ENCODE measurements around the gene TFF3.

Gene TFF3

DNA sequence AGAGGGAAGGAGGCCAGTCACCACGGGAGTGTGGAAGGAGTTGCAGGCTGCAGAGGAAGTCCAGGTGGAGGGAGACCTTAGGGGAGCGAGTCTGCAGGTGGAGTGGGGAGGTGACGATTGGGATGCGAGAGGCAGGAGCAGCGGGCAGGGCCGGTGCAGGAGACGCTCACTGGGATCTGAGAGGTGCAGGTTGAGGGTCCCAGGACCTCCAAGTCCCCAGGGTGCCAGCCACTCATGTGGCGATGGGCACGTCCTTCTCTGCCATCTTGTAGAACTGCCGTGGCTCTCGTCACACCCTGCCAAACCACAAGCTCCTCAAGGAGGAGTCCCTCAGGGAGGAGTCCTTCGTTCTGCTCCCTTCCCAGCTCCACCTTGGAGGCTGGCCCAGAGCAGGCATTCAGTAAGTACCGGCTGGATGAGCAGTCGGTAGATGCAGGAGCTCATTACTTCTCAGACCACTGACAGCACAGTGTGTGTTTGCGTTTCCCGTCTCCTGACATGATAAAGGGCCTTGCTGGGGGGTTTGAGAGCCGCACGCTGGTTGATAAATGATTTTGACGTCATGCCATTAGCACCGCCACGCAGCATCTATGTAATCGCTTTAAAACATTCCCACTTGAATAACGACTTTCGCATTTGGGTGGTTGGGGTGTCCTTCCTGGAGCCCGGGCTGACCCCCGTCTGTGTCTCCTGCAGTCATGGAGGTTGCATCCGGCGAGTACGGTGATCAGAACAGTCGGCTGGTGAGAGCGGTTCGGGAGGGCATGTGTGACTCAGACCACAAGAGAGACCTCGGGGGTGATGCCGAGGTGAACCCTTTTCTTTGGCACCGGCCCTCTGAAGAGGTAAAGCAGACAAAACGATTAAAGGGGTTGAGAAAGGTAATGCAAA is 27.8 kb downstream of the TFF3 start:
- no peak for DNase-seq

DNA sequence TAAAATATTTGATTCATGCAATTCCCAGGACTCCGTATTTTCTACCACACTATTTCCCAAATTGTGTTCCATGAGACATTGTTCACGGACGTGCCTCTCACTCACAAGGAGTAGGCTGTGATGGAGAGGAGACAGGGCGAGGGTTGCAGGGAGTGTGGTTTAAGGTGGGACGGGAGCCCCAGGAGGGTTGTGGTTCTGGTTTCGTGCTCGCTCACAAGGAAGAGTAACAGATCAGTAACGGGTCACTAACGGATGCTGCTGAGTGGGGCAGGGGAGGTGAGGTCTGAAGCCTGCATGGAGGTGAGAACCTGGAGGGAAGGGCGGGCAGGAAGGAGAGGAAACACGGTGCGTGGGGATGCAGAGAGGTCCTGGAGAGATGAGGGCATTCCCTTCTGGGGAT is 28.8 kb downstream of the TFF3 start:
- DNase-seq = no peak

DNA sequence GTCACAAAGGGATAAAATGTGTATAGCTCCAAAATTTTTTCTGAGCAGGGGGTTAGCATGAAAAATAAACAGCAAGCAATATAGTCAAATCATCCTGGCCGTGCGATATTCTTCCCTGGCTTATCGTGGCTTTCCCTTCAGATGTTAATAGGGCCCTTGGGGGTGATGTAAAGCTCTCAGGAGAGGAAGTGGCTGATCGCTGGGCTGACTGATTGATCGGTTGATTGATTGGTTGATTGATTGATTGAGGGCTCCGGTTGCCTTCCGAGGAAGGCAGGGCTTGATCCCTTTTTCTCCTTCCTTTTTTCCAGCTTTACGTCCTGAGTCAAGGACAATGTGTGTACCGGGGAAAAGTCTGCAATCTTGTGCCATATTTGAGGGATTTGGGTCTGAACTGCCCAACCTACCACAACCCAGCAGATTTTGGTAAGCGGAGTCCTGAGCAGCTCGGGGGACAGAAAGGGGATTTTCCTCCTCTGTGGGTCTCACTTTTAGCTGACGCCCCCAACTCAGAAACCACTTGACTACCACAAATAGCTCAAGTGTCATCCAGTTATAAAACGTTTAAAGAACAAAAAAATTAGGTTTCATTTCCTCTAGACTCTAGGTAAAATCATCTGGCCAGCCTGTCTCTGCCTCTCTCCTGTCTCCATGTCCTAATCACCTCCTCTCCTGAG is 29.5 kb downstream of the TFF3 start:
- DNase-seq = no peak

DNA sequence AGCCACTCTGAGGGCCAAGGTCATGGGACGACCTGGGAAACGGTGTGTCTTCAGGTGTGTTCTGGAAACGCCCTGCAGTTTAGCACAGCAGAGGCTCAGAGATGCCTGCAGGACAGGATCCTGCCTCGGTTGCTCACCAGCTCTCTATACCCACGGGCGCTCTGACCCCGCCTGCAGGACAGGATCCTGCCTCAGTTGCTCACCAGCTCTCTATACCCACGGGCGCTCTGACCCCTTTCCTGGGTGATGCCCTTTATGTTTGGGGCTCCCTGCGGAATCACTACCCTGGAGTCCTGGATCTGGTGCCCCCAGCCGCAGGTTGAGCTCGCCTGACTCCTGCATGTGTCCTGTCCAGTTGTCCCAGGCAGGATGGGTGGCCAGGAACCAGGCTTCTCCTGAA is 32.5 kb downstream of the TFF3 start:
- DNase-seq = no peak

DNA sequence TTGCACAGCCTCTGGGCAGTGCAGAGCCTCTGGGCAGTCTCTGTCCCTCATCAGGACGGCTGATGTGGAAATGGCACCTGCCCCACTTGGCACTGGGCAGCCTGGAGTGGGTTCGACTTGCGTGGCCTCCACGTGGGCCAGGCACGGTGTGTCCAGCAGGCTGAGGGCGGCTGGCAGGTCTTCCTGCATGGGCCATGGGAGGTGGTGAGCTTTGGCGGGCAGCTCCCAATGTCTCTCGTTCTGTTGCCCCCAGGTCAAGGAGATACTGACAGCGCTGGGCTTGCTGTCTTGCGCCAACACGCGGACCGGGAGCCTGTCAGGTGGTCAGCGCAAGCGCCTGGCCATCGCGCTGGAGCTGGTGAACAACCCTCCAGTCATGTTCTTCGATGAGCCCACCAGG is 33.2 kb downstream of the TFF3 start:
- DNase-seq = no peak

DNA sequence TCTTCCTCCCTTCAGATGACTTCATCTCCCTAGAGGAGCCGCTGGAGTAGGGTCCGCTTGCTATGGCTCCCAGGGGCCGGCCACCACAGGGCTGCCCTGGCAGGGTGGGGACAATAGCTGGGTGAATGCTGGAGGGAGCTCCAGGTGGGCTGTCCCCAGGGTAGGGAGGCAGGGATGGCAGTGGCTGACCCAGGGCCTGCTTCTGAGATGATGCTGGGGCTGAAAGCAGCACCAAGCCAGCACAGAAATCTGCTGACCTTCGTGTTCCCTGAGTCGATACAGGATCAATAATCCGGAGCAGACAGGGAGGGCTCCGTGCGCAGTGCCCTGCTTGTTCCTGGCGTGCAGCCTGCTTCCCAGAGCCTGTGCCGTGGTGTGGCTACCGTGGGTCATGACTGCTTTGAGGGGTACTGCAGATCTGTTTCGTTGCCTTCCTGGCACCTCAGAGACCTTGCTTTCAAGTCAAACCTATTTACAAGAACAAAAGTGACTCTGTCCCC is 34.0 kb downstream of the TFF3 start:
- DNase-seq = no peak

DNA sequence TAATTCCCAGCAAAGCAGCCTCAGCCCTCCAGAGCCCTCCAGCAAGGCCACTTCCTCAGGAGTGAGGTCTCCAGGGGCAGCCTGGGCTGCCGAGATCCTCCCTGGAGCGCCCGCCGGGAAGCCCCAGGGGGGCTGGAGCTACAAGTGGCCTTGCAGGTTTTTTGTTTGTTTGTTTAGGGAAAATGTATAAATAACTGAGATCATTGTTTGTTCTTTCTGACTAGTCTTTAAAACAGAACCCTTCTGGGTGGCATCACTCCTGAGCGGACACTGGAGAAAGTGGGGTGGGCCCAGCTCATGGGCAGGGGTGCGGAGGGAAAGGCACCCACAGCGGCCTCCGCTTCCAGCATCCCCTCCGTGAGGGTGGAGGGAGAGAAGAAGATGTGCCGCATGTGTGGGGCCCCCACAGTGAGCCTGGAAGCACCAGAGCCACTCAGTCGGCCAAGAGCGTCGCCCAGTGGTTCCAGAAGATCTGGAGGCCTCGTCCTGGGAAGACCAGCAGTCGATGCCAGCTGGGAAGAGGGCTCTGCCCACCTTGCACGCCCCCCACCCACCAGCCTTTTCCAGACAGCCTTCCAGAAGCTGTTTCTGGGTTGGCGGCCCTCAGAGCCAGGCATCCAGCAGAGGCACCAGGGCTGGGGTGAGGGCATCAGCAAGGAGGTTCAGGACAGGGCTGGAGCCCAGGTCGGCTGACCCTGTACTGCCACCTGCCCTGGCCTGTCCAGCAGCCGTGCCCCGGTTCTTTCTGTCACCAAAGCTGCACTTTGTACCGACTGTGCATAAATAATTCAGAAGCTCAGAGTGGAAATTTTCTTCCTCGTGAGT is 34.6 kb downstream of the TFF3 start:
- DNase-seq = no peak

DNA sequence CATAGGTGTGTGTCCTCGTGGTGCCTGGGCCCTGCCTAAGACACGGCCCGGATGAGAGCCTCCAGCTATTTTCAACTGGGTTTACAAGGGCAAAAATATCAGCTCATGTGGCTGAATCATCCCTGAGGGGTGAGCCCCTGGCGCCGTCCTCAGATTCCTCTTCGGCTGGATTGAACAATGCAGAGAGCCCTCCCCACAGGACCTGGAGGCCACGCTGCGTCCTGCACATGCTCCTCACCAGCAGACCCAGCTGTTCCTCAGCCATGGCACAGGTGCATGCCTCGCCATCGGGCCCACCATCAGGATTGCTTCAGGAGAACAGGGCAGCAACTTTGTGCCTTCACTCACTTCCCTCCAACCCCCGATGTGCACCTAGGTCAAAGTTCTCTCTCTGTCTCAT is 35.3 kb downstream of the TFF3 start:
- DNase-seq = no peak

DNA sequence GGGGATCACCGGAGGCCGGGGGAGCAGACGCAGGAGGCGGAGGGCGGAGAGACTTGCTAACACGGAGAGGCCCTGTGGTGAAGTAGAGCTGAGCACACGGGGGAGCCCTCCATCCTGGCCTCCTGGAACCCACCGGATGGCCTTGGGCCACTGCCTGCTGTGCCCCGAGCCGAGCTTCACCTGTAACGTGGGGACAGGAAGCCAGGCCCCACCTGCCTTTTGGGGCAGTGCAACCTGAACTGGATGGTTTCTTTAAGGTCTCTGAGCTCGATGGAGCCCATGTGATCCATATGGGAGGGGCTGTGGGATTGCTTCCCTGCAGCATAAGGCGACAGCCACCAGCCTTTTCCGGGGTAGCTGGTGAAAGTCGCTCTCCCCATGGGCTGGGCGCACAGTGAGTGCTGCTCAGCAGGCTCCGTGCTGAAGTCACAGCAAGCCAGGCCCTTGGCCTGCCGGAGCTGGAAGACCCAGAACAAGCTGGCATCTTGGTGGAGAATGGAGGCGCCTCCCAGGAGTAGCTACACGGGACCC is 35.8 kb downstream of the TFF3 start:
- no peak for DNase-seq

DNA sequence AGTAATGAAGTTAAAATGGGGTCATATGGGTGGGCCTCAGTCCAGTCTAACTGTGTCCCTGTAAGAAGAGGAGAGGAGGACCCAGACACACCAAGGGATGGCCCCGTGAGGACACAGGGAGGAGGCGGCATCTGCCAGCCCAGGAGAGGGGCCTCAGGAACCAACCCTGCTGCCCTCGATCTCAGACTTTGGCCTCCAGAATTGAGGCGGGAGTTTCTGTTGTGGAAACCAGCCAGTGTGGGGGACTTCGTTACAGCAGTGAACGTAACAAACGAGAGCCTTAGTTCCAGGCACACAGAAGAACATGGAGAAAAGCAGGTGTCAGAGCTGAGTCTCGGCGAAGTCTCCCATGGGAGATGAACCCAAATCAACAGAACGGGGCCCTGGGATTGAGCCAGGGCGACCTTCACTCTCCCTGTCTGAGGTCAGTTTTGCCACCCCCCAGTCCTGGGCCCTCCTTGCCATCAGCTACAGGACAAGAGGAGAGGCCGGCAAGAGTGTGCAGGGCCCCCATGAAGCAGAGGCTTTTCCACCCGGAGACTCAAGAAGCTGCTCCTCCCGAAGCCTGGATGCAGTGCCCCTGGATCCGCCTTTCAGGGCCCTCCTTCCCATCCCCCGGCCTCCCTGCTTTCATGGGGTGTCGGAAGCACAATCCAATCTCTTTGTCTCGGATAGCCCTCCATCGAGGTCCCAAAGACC is 36.6 kb downstream of the TFF3 start:
- DNase-seq = no peak

DNA sequence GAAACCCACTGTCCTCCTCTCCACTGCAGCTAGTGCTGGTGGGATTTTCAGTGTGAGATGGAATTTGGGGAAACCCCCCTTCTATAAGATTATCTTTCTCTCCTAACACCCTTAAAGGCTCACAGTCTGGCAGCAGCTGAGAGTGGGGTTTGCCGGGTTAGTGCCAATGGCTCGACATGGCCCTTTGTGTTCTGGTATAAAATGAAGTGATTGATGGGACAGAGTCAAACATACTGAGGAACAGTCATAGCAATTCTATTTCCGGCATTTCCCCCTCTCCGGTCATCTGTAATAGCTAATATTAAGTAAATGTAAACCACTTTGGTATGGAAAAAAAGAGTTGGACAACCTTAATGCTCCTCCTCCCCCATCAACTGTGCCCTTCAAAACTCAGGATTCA is 37.6 kb downstream of the TFF3 start:
- DNase-seq = no peak

DNA sequence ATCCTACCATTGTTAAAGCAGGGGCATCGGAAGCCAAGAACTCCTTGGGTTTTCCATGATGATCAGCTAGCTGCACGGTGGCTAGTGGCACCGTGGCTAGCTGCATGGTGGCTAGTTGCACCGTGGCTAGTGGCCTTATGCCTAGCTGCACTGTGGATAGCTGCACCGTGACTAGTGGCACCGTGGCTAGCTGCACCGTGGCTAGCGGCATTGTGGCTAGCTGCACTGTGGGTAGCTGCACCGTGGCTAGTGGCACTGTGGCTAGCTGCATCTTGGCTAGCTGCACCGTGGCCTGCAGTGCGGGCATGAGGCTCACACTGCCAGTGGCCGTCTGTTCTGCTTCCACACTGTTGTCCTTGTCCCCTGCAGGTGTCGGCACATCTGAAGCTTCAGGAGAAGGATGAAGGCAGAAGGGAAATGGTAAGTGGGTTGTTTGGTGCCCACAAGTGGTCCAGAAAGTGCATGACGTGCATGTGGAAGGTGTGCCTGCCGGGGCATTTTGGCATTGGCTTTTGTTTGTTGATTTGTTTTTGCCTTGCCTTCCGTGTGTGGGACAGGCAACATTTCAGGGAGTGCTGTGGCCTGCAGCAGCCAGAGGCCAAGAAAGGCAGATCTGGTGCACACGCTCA is 38.6 kb downstream of the TFF3 start:
- DNase-seq = no peak

DNA sequence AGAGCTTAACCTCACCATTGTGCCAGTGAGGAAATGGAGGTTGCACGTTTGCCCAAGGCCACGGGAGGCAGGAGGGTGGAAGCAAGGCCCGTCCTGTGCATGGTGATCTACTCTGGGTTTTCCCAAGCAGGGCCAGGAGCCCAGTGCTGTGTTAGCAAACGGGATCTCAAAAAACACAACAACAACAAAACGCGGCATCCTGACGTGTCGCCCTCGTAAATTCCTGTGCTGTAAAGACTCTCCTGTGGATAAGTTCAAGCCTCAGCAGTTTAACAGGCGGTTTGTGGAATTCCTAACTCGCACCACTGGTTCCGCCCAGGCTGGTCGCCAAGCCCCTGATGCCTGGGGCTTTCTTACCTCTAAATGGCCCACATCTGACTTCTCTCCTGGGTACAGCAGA is 39.1 kb downstream of the TFF3 start:
- DNase-seq = no peak

DNA sequence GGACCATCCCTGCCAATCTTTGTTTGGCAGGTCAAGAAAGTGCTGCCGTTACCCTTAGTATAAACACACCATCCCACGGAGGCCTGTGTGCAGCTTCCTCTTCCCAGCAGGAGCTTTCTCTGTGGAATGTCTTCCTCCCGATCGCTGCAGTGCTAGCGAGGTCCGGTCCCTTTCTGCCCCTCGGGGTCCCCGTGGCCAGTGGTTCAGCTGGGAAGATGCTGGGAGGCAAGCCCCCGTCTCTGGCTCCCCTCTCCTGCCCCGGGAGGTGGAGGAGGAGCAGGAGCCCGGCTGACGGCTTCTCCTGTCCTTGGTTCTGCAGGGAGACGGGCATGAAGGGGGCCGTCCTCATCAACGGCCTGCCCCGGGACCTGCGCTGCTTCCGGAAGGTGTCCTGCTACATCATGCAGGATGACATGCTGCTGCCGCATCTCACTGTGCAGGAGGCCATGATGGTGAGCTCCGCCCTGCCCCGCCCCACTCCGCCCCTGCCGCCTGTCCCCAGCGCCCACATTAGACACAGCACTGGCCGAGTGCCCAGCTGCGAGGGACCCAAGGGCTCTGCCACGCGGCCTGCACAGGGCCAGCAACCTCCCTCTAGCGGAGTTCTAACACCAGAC is 42.1 kb downstream of the TFF3 start:
- DNase-seq = no peak

DNA sequence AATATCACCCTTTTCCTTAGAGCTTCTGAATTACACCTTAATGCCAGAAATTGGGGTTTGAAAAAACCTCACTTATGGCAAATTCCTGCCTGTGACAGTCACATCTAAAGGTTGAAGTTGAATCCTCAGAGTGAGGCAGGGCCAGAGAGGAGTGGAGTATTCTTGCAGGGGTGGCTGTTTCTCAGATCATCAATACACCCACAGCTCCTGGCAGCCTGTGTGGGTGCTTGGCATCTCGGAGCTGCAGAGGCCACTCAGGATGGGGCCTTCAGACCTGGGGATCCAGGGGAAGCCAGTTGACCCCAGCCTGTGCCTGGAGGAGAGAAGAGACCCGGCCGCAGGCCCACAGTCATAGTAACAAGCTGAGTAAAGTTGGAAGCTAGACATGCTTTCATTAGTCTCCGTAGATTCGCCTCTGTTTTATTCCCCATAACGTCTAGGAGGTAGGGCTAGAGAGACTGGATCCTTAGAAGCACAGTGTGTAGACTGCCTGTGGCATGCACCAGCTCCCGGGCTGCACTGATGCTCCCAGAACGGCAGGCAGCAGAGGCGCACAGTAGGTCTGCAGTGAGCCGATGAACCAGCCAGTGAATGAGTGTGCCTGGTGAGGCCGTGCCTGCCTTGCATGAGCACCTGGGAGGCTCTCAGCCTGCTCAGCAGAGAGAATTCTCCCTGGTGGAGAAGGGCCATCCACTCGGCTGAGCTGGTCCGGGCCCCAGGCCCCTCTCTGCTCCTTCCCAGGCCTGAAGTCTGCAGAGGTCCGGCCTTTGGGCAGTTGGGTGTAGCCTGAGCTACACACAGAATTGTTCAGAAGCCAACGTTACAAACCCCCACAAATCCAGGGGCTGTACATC is 42.9 kb downstream of the TFF3 start:
- DNase-seq = no peak

DNA sequence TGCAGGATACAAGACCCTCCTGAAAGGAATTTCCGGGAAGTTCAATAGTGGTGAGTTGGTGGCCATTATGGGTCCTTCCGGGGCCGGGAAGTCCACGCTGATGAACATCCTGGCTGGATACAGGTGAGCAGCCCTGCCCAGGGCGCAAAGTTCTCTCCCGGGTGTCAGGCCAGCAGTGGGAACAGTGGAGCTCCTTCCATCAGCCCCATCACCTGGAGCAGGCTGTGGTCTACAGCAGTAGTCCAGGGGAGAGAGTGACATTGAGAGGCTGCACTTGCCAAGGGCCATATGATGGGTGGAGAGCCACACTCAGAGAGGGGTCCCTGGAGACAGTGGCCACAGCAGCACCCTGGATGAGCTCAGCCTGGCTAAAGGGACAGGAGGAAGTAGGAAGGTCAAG is 44.1 kb downstream of the TFF3 start:
- DNase-seq = no peak

DNA sequence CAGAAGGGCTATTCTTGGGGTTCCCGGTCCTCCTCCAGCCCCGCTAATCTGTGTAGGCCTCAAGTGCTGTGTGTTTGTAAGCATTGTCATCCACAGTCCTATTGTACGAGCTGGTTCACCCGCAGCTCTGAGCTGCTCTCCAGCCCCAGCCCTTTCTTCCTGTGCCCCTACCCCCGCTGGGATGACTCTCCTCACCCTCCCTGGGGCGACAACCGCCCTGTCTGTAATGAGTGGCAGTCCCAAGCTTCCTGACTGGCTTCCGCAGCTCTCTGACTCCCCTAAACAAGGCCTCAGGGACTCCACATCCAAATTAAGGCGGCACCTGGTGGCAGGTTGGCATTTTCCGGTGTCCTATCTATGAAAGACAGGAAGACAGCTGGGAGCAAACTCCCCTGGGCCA is 45.8 kb downstream of the TFF3 start:
- DNase-seq = peak; percentile 81

DNA sequence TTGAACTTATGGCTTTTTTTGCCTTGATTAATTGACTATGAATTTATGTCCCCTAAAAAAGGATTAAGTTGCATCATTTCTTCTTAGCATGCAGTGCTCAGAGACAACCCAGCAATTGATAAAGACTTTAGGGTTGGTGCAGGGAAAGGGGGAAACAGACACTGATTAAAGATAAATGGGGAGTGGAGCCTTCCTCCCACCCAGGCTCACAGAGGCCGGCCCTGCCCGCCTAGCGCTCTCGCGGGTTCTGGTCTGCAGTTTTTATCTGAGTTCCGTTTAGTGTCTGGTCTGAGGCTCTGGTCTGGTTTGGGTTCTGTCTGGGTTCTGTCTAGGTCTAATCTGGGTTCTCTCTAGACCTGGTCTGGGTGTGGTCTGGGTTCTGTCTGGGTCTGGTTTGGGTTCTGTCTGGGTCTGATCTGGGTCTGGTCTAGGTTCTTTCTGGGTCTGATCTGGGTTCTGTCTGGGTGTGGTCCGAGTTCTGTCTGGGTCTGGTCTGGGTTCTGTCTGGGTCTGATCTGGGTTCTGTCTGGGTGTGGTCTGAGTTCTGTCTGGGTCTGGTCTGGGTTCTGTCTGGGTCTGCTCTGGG is 48.1 kb downstream of the TFF3 start:
- DNase-seq = no peak

DNA sequence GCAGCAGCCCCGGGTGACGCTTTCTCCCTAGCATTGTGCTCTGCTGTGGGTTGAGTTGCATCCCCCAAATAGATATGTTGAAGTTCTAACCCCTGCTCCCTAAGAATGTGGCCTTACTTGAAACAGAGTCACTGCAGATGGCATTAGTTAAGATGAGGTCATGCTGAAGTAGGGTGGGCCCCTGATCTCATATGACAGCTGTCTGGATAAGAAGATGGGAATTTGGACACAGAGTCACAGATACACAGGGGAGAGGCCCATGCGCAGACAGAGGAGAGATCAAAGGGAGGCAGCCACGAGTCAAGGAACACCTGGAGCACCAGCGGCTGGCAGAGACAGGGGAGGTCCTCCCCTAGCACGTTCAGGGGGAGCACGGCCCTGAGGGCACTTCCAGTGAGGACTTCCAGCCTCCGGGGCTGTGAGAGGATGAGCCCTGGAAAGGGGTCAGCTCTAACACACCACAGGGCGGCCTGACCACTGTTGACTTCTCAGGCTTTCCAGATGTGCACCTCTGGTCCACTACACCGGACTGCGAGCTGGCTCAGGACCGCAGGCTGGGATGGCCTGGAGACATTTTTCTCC is 49.9 kb downstream of the TFF3 start:
- DNase-seq = no peak
